ENCODE results near the gene SNX6.
"Not testable (repeated sequence)": the region's sequence is repeated elsewhere in the genome, so short reads cannot be mapped to it uniquely, and the experiment has no call there.

The SNX6 gene

DNA sequence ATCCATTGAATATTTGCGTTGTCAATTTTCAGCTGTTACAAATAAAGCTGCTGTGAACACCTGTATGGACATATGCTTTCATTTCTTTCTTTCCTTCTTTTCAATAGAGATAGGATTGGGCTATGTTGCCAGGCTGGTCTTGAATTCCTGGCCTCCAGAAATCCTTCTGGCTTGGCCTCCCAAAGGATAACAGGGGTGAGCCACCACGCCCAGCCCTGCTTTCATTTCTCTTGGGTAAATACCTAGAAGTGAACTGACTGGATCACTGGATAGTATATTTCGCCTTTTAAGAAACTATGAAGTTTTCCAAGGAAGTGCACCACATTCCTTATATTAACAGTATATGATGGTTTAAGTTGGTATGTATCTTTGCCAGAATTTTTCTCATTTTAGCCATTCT lies 58.2 kb downstream of the SNX6 start:
- DNase-seq (ENCODE audit: low read depth) = no peak
- H3K4me3 ChIP-seq (ENCODE audit: control insufficient read depth, low read depth, low read length) = no peak overlapping the region
- TF ChIP-seq CTCF (conservative IDR thresholded peaks at IDR 0.05; ENCODE audit: control insufficient read depth, insufficient read depth, low read depth, low read length) = no peak

- TF ChIP-seq CTCF (conservative IDR thresholded peaks at IDR 0.05; ENCODE audit: control insufficient read depth, insufficient read depth, low read depth, low read length) = no peak
- DNase-seq (ENCODE audit: low read depth) = peak; percentile 59
- no peak overlapping the region for H3K4me3 ChIP-seq (ENCODE audit: control insufficient read depth, low read depth, low read length)
Measured at GRCh38 chr14:34569750-34570149, 60.2 kb downstream of the SNX6 start.

DNA sequence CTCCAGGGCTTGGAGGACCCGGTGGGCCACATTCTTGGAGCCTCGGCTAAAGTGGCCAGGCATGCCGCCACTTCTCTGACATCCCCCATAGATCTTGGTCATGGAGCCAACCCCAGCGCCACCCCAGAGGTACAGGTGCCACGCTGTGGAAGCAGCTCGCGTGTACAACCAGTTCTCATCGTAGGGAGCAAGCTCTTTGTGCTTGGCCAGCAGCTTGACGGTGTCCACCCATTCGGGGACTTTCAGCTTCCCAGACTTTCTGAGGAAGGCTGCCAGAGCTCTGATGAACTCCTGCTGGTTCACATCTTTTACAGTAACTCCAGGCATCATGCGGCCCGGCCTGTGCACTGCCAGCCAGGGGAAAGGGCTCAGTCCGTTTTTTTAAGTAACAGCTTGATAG lies 61.1 kb downstream of the SNX6 start:
- no peak for DNase-seq (ENCODE audit: low read depth)
- no peak for TF ChIP-seq CTCF (conservative IDR thresholded peaks at IDR 0.05; ENCODE audit: control insufficient read depth, insufficient read depth, low read depth, low read length)
- no peak overlapping the region for H3K4me3 ChIP-seq (ENCODE audit: control insufficient read depth, low read depth, low read length)

- H3K4me3 ChIP-seq (ENCODE audit: control insufficient read depth, low read depth, low read length) = no peak overlapping the region
- DNase-seq (ENCODE audit: low read depth) = no peak
- no peak for TF ChIP-seq CTCF (conservative IDR thresholded peaks at IDR 0.05; ENCODE audit: control insufficient read depth, insufficient read depth, low read depth, low read length)
Measured at GRCh38 chr14:34562776-34563150, 67.2 kb downstream of the SNX6 start.

DNA sequence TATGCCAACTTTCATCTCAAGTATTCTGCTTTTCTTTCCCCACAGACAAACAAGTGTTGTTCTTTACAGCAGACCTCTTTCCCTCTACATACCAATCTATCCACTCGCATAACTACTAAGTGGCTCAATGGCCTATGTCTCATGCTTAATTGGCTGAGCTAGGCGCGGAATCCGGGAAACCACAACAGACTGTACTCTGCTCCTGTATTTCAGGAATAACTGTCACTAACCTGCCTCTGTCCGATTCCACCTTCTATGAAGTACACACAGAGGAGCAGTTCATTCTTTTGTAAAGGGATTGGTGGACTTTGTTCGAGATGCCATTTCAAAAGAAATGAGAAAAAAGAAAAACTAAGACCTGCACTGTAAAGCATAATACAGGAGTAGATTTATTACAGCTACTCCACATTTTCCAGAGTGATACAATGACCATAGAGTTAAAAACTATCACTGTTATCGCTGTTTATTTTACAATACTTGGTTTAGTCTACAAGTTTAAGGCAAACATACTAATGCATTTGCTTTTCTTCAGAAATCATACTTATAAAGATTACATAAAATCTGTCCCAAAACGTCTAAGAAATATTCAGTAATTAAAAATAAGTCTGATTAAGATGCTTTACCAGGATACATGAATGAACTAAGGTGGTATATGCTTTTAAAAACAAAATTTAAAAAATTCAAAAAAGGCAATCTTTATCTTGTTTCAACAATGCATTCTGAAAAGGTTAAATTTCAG lies 67.7 kb downstream of the SNX6 start:
- H3K4me3 ChIP-seq (ENCODE audit: control insufficient read depth, low read depth, low read length); DNase-seq (ENCODE audit: low read depth): not testable (repeated sequence)

DNA sequence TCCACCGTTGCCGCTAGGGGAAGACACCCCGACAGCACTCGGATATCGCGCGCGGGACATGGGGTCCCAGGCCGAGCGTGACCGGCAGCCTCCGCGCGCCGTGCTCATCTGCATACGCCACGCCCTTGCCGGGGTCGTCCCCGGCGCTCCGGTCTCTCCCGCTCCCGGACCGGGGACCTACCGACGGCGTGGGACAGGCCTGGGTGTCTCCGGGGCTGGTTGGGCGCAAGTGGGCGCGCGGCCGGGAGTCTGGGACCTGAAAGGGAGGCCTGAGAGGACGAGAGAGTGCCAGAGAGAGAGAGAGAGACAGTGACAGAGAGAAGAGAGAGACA lies 73.5 kb downstream of the SNX6 start:
- not testable (repeated sequence) for DNase-seq (ENCODE audit: low read depth); H3K4me3 ChIP-seq (ENCODE audit: control insufficient read depth, low read depth, low read length)

GRCh38 chr14:34555583-34556497 lies 74.1 kb downstream of the SNX6 start:
- not testable (repeated sequence) for DNase-seq (ENCODE audit: low read depth); H3K4me3 ChIP-seq (ENCODE audit: control insufficient read depth, low read depth, low read length)

DNA sequence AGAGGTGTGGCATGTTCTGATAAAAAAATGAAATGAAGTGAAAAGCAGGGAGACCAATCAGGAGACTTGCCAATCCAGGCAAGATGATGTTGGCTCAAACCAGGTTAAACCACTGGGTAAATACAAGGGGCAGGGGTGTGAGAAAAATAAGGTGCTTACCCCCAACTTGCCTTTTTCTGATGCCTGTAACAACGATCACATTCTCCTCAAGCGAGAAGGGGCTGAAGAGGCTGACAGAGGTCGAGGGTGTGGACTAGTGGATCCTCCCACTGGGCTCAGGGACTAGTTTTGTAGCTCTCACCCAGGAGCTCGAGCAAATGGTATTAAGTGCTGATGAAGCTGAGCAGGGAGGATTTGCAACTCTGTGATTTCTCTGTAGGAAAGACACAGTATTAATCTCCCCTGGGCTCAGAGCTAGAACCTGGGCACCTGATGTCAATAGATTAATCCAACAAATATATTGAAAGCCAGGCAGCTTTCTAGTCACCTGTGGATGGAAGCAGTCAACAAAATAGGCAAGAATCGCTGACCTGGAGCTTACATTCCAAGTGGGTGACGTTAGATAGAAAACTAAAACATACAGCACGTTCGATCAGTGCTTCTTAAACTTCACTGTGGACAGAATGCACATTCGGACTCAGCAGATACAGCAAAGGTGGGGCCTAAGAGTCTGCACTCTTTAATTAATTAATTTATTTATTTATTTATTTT lies 75.3 kb downstream of the SNX6 start:
- no peak overlapping the region for H3K4me3 ChIP-seq (ENCODE audit: control insufficient read depth, low read depth, low read length)
- DNase-seq (ENCODE audit: low read depth) = no peak
- TF ChIP-seq CTCF (conservative IDR thresholded peaks at IDR 0.05; ENCODE audit: control insufficient read depth, insufficient read depth, low read depth, low read length) = no peak

- not testable (repeated sequence) for DNase-seq (ENCODE audit: low read depth); H3K4me3 ChIP-seq (ENCODE audit: control insufficient read depth, low read depth, low read length)
Measured at GRCh38 chr14:34549276-34549966, 80.5 kb downstream of the SNX6 start.

All from fibroblast of mammary gland (primary cell).